HG03060 (cell line): Measurements from ENCODE around the gene TIA1.
"Not testable (repeated sequence)": the region's sequence is repeated elsewhere in the genome, so short reads cannot be mapped to it uniquely, and the experiment has no call there.

Experiments used
- ATAC-seq: cut with Tn5 transposase; IDR thresholded peaks from one replicate; pipeline ENCODE4 v1.9.1; 2021; ENCODE audit warnings: low read depth, moderate number of reproducible peaks; ENCODE audit not compliant: unreplicated experiment

TIA1 gene

DNA sequence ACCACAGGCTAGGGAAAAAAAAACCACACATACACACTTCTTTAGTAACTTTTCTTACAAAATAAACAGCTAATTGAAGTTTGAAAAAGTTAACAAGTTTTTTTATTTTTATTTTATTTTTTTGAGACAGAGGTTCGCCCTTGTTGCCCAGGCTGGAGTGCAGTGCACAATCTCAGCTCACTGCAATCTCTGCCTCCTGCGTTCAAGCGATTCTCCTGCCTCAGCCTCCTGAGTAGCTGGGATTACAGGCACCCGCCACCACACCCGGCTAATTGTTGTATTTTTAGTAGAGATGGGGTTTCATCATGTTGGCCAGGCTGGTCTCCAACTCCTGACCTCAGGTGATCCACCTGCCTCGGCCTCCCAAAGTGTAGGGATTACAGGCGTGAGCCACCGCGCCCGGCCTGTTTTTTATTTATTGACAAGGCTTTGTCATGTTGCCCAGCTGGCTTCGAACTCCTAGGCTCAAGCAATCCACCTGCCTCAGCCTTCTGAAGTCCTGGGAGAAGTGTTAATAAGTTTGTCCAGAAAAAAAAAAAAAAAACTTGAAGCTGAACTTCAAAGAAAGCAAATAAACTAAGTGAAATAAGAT lies 78.7 kb downstream of the TIA1 start:
- not testable (repeated sequence) for ATAC-seq

- ATAC-seq = peak; percentile 95
Measured at GRCh38 chr2:70161069-70161534, 87.3 kb downstream of the TIA1 start.

- no peak for ATAC-seq
Measured at GRCh38 chr2:70160545-70160944, 87.9 kb downstream of the TIA1 start.
